ENCODE results near the gene VWA1.
A peak's percentile ranks its signal among the peaks of the same experiment; 100 is the strongest.

GRCh38 chr1:1435106-1435903 is at the start of gene VWA1:
- no peak for TF ChIP-seq ZNF549 (tag by site-specific recombination; IDR thresholded peaks at IDR 0.05)
- TF ChIP-seq CTCF (tag by site-specific recombination; IDR thresholded peaks at IDR 0.05), result no peak
- TF ChIP-seq ZNF274 (IDR thresholded peaks at IDR 0.05; ENCODE audit: low read length), result no peak
- no peak for TF ChIP-seq ZNF274 (tag by site-specific recombination; IDR thresholded peaks at IDR 0.05; ENCODE audit: borderline replicate concordance)
- TF ChIP-seq ZNF843 (tag by site-specific recombination; IDR thresholded peaks at IDR 0.05), result no peak
- TF ChIP-seq BCL11A (tag by site-specific recombination; IDR thresholded peaks at IDR 0.05; ENCODE audit: low read depth), result no peak
- TF ChIP-seq ZFP37 (tag by site-specific recombination; IDR thresholded peaks at IDR 0.05), result no peak
- peak; percentile 47; the same call in 1 of the 2 replicates for TF ChIP-seq WT1 (tag by site-specific recombination; IDR thresholded peaks at IDR 0.05)
- TF ChIP-seq ZNF768 (tag by site-specific recombination; IDR thresholded peaks at IDR 0.05), result no peak
- no peak for TF ChIP-seq ZNF624 (tag by site-specific recombination; IDR thresholded peaks at IDR 0.05)
- no peak for TF ChIP-seq ZNF350 (tag by site-specific recombination; IDR thresholded peaks at IDR 0.05)
- TF ChIP-seq ZNF416 (tag by site-specific recombination; IDR thresholded peaks at IDR 0.05), result no peak
